ENCODE measurements around the gene NUAK2.

DNA sequence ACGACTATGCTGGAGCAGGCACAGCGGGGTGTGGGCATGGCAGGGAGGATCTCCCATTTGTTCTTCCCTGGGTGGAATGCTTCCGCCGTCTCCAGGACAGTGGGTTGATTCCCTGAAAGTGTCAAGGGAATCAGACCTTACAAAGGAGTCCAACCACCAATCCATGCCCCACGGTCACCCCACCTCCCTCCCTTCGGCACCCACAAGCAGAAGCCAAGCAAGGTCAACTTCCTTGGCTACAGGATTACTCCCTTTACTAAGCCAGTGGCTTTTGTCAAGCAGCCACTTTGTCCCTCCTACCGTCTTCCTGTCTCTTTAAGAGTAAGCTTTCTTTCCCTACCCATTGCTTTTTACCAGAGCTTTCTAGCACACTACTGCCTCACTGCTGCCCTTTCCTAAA is 15.9 kb upstream of the NUAK2 start:
- TF ChIP-seq, protein P1, sequence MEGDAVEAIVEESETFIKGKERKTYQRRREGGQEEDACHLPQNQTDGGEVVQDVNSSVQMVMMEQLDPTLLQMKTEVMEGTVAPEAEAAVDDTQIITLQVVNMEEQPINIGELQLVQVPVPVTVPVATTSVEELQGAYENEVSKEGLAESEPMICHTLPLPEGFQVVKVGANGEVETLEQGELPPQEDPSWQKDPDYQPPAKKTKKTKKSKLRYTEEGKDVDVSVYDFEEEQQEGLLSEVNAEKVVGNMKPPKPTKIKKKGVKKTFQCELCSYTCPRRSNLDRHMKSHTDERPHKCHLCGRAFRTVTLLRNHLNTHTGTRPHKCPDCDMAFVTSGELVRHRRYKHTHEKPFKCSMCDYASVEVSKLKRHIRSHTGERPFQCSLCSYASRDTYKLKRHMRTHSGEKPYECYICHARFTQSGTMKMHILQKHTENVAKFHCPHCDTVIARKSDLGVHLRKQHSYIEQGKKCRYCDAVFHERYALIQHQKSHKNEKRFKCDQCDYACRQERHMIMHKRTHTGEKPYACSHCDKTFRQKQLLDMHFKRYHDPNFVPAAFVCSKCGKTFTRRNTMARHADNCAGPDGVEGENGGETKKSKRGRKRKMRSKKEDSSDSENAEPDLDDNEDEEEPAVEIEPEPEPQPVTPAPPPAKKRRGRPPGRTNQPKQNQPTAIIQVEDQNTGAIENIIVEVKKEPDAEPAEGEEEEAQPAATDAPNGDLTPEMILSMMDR (IDR thresholded peaks at IDR 0.05; ENCODE audit: poor library complexity, severe bottlenecking), result no peak
- TF ChIP-seq POLR2AphosphoS5 (IDR thresholded peaks at IDR 0.05) (no peak), RAD21 (conservative IDR thresholded peaks at IDR 0.05) (no peak)
- TF ChIP-seq, protein P2, sequence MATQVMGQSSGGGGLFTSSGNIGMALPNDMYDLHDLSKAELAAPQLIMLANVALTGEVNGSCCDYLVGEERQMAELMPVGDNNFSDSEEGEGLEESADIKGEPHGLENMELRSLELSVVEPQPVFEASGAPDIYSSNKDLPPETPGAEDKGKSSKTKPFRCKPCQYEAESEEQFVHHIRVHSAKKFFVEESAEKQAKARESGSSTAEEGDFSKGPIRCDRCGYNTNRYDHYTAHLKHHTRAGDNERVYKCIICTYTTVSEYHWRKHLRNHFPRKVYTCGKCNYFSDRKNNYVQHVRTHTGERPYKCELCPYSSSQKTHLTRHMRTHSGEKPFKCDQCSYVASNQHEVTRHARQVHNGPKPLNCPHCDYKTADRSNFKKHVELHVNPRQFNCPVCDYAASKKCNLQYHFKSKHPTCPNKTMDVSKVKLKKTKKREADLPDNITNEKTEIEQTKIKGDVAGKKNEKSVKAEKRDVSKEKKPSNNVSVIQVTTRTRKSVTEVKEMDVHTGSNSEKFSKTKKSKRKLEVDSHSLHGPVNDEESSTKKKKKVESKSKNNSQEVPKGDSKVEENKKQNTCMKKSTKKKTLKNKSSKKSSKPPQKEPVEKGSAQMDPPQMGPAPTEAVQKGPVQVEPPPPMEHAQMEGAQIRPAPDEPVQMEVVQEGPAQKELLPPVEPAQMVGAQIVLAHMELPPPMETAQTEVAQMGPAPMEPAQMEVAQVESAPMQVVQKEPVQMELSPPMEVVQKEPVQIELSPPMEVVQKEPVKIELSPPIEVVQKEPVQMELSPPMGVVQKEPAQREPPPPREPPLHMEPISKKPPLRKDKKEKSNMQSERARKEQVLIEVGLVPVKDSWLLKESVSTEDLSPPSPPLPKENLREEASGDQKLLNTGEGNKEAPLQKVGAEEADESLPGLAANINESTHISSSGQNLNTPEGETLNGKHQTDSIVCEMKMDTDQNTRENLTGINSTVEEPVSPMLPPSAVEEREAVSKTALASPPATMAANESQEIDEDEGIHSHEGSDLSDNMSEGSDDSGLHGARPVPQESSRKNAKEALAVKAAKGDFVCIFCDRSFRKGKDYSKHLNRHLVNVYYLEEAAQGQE (IDR thresholded peaks at IDR 0.05; ENCODE audit: borderline replicate concordance), result no peak
